Astrocyte (in vitro differentiated cells and primary cell): Measurements from ENCODE around the gene EEF2.

Experiments used
- CTCF ChIP-seq: IDR thresholded peaks from 2 replicates; pipeline ENCODE4 v1.5.1; 2011; ENCODE audit warnings: low read depth, mild to moderate bottlenecking, inconsistent platforms, low read length, moderate library complexity; ENCODE audit not compliant: insufficient read depth
- EZH2 ChIP-seq: IDR thresholded peaks from 2 replicates; pipeline ENCODE4 v1.6.1; 2012; ENCODE audit warnings: mild to moderate bottlenecking, low read length, inconsistent platforms; ENCODE audit not compliant: insufficient read depth

DNA sequence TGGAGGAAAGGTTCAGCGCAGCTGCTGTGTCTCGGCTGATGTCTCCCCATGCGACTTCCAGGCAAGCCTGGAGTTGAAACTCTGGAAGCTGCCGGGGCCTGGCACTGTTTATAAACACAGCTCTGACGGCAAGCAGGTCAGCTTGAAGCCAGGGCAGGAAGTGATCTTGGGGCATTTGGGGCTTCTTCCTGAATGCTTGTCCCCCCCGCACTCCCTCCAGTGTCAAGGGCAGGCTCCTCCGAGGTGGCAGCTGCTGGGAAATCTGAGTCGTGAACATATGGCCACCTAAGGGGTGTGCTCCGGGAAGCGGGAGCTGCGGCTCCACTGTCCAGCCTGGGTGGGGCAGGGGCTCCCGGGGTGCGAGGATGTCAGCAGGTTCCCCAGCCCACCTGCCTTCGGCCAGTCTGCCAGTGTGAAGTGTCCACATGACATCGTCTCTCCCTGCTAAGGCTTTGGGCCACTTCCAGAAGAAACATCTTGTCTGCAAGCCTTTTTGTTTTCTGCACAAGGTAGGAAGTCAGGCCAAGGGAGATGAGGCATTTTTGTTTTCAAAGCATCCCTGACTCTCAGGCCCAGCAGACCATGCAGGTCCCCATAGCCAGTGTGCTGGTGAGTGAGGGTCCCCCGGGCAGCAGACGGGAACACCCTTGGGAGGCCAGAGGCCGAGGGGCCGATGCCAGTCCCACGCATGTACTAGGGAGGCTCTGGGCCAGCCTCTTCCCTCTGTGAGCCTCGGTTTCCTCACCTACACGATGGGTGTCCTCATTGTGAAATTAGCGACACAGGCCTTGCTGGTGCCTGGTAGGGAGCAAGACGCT lies 24.9 kb upstream of the EEF2 start:
- no peak for TF ChIP-seq CTCF
- TF ChIP-seq EZH2, result no peak
